Measurements from ENCODE around the gene CDS1. TPM values are rescaled to one million over a fixed set of nuclear protein-coding genes. Genes with fewer than 3 reads are reported as not detected.
A peak's percentile ranks its signal among the peaks of the same experiment; 100 is the strongest.

Gene CDS1
- total RNA-seq, 4 donors from 2014 or later = 18.9 to 32.9 (median 26.9) TPM

DNA sequence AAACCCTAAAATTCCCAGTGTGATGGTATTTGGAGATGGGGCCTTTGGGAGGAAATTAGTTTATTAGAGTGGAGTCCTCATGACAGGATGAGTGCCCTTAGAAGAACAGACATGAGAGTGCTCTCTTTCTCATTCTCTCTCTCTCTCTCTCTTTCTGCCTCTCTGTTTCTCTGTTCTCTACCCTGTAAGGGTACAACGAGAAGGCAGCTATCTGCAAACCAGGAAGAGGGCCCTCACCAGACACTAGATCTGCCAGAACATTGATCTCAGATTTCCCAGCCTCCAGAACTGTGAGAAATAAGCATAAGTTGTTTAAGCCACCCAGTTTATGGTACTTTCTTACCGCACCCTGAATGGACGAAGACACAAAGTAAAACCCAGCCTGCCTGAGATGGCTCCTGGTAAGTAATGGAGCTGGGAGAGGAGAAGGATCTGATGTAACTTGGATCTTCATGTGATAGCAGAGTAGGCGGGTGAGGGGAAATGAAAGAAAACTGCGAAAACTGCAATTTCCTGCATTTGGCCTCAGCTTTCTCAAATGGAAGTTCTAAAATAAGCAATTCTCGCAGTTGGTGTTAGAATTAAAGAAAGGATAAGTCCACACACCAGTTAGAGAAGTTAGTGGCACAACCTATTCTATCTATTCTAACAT, 8.7 kb upstream of the CDS1 start:
- H3K4me1 ChIP-seq = peaks cover 0 to 6% (median 0%) of the 10 kb centered on the region in 3 donors
- H3K27me3 ChIP-seq = no peaks in the 10 kb centered on the region
- DNase-seq = no peak
- no peak overlapping the region for H3K27ac ChIP-seq
- no peaks in the 10 kb centered on the region for H3K36me3 ChIP-seq
- no peaks in the 10 kb centered on the region for H3K9me3 ChIP-seq
- H3K4me3 ChIP-seq = no peak overlapping the region
- no peak for TF ChIP-seq POLR2A (IDR thresholded peaks at IDR 0.05)
- TF ChIP-seq, protein P1, sequence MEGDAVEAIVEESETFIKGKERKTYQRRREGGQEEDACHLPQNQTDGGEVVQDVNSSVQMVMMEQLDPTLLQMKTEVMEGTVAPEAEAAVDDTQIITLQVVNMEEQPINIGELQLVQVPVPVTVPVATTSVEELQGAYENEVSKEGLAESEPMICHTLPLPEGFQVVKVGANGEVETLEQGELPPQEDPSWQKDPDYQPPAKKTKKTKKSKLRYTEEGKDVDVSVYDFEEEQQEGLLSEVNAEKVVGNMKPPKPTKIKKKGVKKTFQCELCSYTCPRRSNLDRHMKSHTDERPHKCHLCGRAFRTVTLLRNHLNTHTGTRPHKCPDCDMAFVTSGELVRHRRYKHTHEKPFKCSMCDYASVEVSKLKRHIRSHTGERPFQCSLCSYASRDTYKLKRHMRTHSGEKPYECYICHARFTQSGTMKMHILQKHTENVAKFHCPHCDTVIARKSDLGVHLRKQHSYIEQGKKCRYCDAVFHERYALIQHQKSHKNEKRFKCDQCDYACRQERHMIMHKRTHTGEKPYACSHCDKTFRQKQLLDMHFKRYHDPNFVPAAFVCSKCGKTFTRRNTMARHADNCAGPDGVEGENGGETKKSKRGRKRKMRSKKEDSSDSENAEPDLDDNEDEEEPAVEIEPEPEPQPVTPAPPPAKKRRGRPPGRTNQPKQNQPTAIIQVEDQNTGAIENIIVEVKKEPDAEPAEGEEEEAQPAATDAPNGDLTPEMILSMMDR (IDR thresholded peaks at IDR 0.05) = no peak
- 82 to 91% methylated on average over 6 of the region's 6 CpGs for WGBS, 2 donors
- intact Hi-C loops (cut with DNase I) = no loop called here

DNA sequence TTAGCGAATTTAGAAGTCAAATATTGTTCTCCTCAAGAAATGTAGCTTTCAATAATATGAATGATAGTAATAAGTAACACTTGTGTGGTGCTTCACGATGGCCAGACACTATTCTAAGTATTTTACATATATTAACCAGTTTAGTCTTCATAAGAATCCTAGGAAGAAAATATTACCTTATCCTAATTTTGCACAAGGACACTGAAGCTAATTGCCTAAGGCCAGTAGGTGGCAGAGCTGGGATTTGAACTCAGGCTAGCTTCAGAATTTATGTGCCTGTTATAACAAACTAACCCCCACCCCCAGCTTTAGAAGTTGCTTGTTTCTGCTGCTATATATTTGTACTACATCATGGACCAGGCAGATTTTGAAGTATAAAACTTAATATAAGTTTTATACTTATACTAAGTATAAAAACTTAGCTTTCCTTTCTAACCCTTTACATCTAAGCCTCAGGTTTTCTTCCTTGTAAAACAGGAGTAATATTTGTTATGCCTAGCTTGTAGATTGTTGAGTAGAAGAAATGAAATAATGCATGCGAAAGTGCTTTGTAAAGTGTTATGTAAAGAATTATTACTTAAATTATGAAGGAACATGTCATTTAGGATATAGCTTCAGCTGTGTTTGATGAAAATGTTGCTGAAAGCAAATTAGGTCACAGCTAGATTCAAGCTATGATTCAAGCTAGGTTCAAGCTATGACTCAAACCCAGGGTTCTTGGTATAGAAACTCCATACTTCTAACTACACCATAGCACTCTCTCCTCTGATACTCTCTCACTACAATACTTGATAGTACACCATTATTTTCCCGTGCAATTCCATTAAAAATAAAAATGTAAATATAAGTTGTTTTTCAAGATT, 4.2 kb upstream of the CDS1 start:
- intact Hi-C loops (cut with DNase I) = no loop called here
- DNase-seq = no peak
- Histone ChIP-seq H3K9me3 (no peaks in the 10 kb centered on the region), H3K4me3 (no peak overlapping the region), H3K36me3 (no peaks in the 10 kb centered on the region), H3K27ac (peak overlapping the region in 2 of 4 donors; percentile 20 to 37), H3K4me1 (peaks cover 5 to 33% (median 5%) of the 10 kb centered on the region in 3 donors), H3K27me3 (peaks cover 0 to 5% (median 0%) of the 10 kb centered on the region in 4 donors)
- WGBS, 2 donors = 51 to 65% methylated on average over 4 of the region's 4 CpGs
- TF ChIP-seq POLR2A (IDR thresholded peaks at IDR 0.05) = no peak
- TF ChIP-seq, protein P1 (IDR thresholded peaks at IDR 0.05) = peak in 5 of 6 experiments; percentile 38 to 59 (median 45)

DNA sequence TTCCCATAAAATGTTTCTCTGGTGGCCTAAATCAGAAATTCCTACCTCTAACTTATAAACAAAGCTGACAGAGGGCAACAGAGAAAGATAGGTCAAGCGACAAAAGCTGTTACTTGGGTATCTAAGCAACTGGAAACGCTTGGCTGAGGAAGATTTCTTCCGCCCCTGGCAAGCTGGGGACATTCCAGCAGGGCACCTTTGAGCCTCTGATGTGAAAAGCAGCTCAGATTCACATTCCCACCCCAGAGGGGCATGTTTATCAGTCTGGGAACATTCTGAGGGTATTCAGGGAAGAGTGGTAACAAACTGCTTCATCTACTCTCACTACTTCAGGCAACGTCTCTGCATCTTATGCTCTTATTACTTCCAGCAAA, 3.5 kb upstream of the CDS1 start:
- H3K27ac ChIP-seq = peak overlapping the region in 2 of 4 donors; percentile 20 to 37

DNA sequence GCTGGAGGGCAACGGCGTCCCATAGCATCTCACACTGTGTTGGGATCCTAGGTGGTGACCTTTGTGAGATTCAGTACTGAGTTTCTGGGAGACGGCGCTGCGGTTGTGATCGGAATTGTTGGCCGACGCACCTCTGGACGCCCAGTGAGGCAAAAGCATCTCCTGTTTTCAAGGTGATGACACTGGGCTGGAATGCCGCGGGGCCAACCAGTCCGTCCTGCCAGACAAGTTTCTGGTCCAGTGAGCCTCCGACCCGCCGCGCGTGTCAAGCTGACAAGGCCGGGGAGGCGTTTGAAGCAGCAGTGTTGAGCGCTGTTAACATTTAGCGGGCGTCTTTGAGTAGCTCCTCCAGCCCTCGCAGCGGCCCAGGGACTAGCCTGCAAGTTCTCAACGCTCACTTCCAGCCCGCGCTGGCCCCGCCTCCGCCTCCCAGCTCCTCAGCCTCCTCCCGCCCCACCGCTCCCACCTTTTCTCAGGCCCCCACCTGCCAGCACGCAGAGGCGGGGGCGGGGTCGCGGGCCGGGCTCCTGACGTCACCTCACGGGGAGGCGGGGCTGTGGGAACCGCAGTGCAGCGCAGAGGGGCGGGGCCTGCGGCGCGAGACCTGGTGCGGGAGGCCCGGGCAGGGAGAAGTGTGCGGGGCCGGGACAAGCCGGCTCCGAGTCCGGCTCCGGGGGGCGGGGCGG, 482 bp upstream of the CDS1 start:
- WGBS, 2 donors = 5 to 24% methylated on average over 3 to 8 of the region's 56 CpGs
- intact Hi-C loops (cut with DNase I) = no loop called here
- TF ChIP-seq, protein P1 (IDR thresholded peaks at IDR 0.05) = peak in 1 of 6 experiments; percentile 32
- TF ChIP-seq POLR2A (IDR thresholded peaks at IDR 0.05) = peak in 2 of 4 donors; percentile 25 to 40
- Histone ChIP-seq H3K9me3 (no peaks in the 10 kb centered on the region), H3K4me1 (peaks cover 5 to 55% (median 5%) of the 10 kb centered on the region in 3 donors), H3K27ac (peak overlapping the region; percentile 90 to 98 (median 96)), H3K36me3 (no peaks in the 10 kb centered on the region), H3K27me3 (peaks cover 0 to 5% (median 0%) of the 10 kb centered on the region in 4 donors), H3K4me3 (peak overlapping the region; percentile 69 to 92 (median 79))
- peak; percentile 12 for DNase-seq

More for the DNA sequence above, 3.5 kb upstream of the CDS1 start:
- no peak for DNase-seq
- Histone ChIP-seq H3K4me3 (no peak overlapping the region), H3K27me3 (peaks cover 0 to 5% (median 0%) of the 10 kb centered on the region in 4 donors), H3K4me1 (peaks cover 5 to 39% (median 5%) of the 10 kb centered on the region in 3 donors), H3K9me3 (no peaks in the 10 kb centered on the region), H3K36me3 (no peaks in the 10 kb centered on the region)
- WGBS, 2 donors = 40 to 55% methylated on average over 3 to 4 of the region's 4 CpGs
- no peak for TF ChIP-seq POLR2A (IDR thresholded peaks at IDR 0.05)
- TF ChIP-seq, protein P1 (IDR thresholded peaks at IDR 0.05) = no peak
- intact Hi-C loops (cut with DNase I) = no loop called here
